MM.1S (cell line): ENCODE measurements around the gene HECW1.
"Not testable (repeated sequence)": the region's sequence is repeated elsewhere in the genome, so short reads cannot be mapped to it uniquely, and the experiment has no call there.

ENCODE experiments used
- EZH2phosphoT487 ChIP-seq: fragments of 300-600 bp; sonication (generic); IDR thresholded peaks from 2 replicates; pipeline ENCODE4 v1.6.1; 2018; ENCODE audit warnings: antibody characterized with exemption, low read length
- TF ChIP-seq, protein P1 (sequence below): fragments of 300-600 bp; sonication (generic); IDR thresholded peaks from 2 replicates; pipeline ENCODE4 v1.5.1; 2016; ENCODE audit warnings: antibody characterized with exemption, low read length, mixed read lengths

DNA sequence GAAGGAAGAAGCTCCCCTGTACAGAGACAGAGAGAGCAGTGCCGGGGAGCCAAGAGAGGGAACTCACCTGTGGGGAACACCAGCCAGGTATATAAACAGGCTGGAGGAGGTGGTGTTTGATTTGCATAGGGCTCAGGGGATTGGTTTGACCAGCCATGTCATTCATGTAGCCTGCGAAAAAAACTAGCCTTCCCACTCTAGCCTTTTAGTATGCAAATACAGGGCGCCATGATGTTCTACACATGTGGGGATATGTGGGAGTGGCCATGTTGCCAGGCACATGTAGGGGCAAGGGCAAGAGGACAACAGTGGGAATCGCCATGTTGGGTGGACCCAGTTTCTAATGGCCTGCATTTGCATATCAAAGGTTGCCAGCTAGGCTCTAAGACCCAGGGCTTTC, 106.5 kb downstream of the HECW1 start:
- TF ChIP-seq EZH2phosphoT487, result not testable (repeated sequence)
- TF ChIP-seq, protein P1, sequence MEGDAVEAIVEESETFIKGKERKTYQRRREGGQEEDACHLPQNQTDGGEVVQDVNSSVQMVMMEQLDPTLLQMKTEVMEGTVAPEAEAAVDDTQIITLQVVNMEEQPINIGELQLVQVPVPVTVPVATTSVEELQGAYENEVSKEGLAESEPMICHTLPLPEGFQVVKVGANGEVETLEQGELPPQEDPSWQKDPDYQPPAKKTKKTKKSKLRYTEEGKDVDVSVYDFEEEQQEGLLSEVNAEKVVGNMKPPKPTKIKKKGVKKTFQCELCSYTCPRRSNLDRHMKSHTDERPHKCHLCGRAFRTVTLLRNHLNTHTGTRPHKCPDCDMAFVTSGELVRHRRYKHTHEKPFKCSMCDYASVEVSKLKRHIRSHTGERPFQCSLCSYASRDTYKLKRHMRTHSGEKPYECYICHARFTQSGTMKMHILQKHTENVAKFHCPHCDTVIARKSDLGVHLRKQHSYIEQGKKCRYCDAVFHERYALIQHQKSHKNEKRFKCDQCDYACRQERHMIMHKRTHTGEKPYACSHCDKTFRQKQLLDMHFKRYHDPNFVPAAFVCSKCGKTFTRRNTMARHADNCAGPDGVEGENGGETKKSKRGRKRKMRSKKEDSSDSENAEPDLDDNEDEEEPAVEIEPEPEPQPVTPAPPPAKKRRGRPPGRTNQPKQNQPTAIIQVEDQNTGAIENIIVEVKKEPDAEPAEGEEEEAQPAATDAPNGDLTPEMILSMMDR, result not testable (repeated sequence)
